T-helper 2 cell treated with Interferon-gamma antibody and Interleukin-4, amounts not matched to agents 5 μg/mL and 100 μg/mL, for 36 hours (primary cell): ENCODE results near the gene NCK2.

Experiments
- DNase-seq: peaks from one replicate; pipeline ENCODE4 v3.0.0; 2021; ENCODE audit warnings: low spot score
- H3K27ac Mint-ChIP-seq: one replicate; pipeline ENCODE4 v1.8.0; 2021; ENCODE audit warnings: mild to moderate bottlenecking, mixed read lengths
- H3K27me3 Mint-ChIP-seq: one replicate; pipeline ENCODE4 v1.8.0; 2021; ENCODE audit warnings: low read depth, mixed read lengths
- H3K36me3 Mint-ChIP-seq: one replicate; pipeline ENCODE4 v1.8.0; 2021; ENCODE audit warnings: low read depth, mixed read lengths
- H3K4me1 Mint-ChIP-seq: one replicate; pipeline ENCODE4 v1.8.0; 2021; ENCODE audit warnings: low read depth, mixed read lengths
- H3K4me3 Mint-ChIP-seq: one replicate; pipeline ENCODE4 v1.8.0; 2022; ENCODE audit warnings: mild to moderate bottlenecking, moderate library complexity, mixed read lengths
- H3K9me3 Mint-ChIP-seq: one replicate; pipeline ENCODE4 v1.8.0; 2021; ENCODE audit warnings: mixed read lengths

Gene NCK2

GRCh38 chr2:105790461-105791149 lies 45.9 kb downstream of the NCK2 start:
- peaks cover 86% of the 10 kb centered on the region for H3K4me1 Mint-ChIP-seq
- no peaks in the 10 kb centered on the region for H3K9me3 Mint-ChIP-seq
- H3K36me3 Mint-ChIP-seq: peaks cover 32% of the 10 kb centered on the region
- H3K27ac Mint-ChIP-seq: peak overlapping the region; percentile 88
- no peaks in the 10 kb centered on the region for H3K27me3 Mint-ChIP-seq
- H3K4me3 Mint-ChIP-seq: peak overlapping the region; percentile 80
- no peak for DNase-seq

GRCh38 chr2:105791229-105791628 lies 46.5 kb downstream of the NCK2 start:
- DNase-seq: no peak
- H3K27ac Mint-ChIP-seq: peak overlapping the region; percentile 88
- peaks cover 88% of the 10 kb centered on the region for H3K4me1 Mint-ChIP-seq
- no peaks in the 10 kb centered on the region for H3K9me3 Mint-ChIP-seq
- no peaks in the 10 kb centered on the region for H3K27me3 Mint-ChIP-seq
- peak overlapping the region; percentile 80 for H3K4me3 Mint-ChIP-seq
- H3K36me3 Mint-ChIP-seq: peaks cover 31% of the 10 kb centered on the region

GRCh38 chr2:105792561-105792960 lies 47.8 kb downstream of the NCK2 start:
- H3K27me3 Mint-ChIP-seq: no peaks in the 10 kb centered on the region
- peaks cover 31% of the 10 kb centered on the region for H3K36me3 Mint-ChIP-seq
- no peak overlapping the region for H3K4me3 Mint-ChIP-seq
- no peak for DNase-seq
- peaks cover 86% of the 10 kb centered on the region for H3K4me1 Mint-ChIP-seq
- H3K27ac Mint-ChIP-seq: peak overlapping the region; percentile 64
- no peaks in the 10 kb centered on the region for H3K9me3 Mint-ChIP-seq

- no peaks in the 10 kb centered on the region for H3K9me3 Mint-ChIP-seq
- peaks cover 85% of the 10 kb centered on the region for H3K4me1 Mint-ChIP-seq
- no peak for DNase-seq
- peak overlapping the region; percentile 64 for H3K27ac Mint-ChIP-seq
- peaks cover 31% of the 10 kb centered on the region for H3K36me3 Mint-ChIP-seq
- H3K27me3 Mint-ChIP-seq: no peaks in the 10 kb centered on the region
- peak overlapping the region; percentile 37 for H3K4me3 Mint-ChIP-seq
Measured at GRCh38 chr2:105793196-105793975, 48.7 kb downstream of the NCK2 start.

- DNase-seq: no peak
- Mint-ChIP-seq H3K4me1 (peaks cover 86% of the 10 kb centered on the region), H3K27ac (peak overlapping the region; percentile 99), H3K9me3 (no peaks in the 10 kb centered on the region), H3K36me3 (peaks cover 29% of the 10 kb centered on the region), H3K4me3 (peak overlapping the region; percentile 87), H3K27me3 (no peaks in the 10 kb centered on the region)
Measured at GRCh38 chr2:105794926-105795574, 50.3 kb downstream of the NCK2 start.

- H3K9me3 Mint-ChIP-seq: no peaks in the 10 kb centered on the region
- DNase-seq: peak; percentile 47
- H3K4me3 Mint-ChIP-seq: peak overlapping the region; percentile 87
- H3K4me1 Mint-ChIP-seq: peaks cover 86% of the 10 kb centered on the region
- H3K27me3 Mint-ChIP-seq: no peaks in the 10 kb centered on the region
- peaks cover 33% of the 10 kb centered on the region for H3K36me3 Mint-ChIP-seq
- H3K27ac Mint-ChIP-seq: peak overlapping the region; percentile 99
Measured at GRCh38 chr2:105795575-105795934, 50.8 kb downstream of the NCK2 start.

- Mint-ChIP-seq H3K4me1 (peaks cover 86% of the 10 kb centered on the region), H3K36me3 (peaks cover 31% of the 10 kb centered on the region), H3K9me3 (no peaks in the 10 kb centered on the region), H3K4me3 (peak overlapping the region; percentile 87), H3K27me3 (no peaks in the 10 kb centered on the region), H3K27ac (peak overlapping the region; percentile 99)
- peak; percentile 61 for DNase-seq
Measured at GRCh38 chr2:105796131-105796638, 51.5 kb downstream of the NCK2 start.

- no peaks in the 10 kb centered on the region for H3K27me3 Mint-ChIP-seq
- H3K27ac Mint-ChIP-seq: peak overlapping the region; percentile 99
- peaks cover 31% of the 10 kb centered on the region for H3K36me3 Mint-ChIP-seq
- DNase-seq: no peak
- no peaks in the 10 kb centered on the region for H3K9me3 Mint-ChIP-seq
- peaks cover 86% of the 10 kb centered on the region for H3K4me1 Mint-ChIP-seq
- H3K4me3 Mint-ChIP-seq: peak overlapping the region; percentile 87
Measured at GRCh38 chr2:105796791-105797190, 52.1 kb downstream of the NCK2 start.

GRCh38 chr2:105797298-105797819 lies 52.6 kb downstream of the NCK2 start:
- Mint-ChIP-seq H3K4me3 (peak overlapping the region; percentile 87), H3K9me3 (no peaks in the 10 kb centered on the region), H3K27ac (peak overlapping the region; percentile 99), H3K36me3 (peaks cover 32% of the 10 kb centered on the region), H3K27me3 (no peaks in the 10 kb centered on the region), H3K4me1 (peaks cover 87% of the 10 kb centered on the region)
- DNase-seq: peak; percentile 46

GRCh38 chr2:105798595-105798994 lies 53.9 kb downstream of the NCK2 start:
- peak; percentile 51 for DNase-seq
- Mint-ChIP-seq H3K4me3 (peak overlapping the region; percentile 87), H3K36me3 (peaks cover 30% of the 10 kb centered on the region), H3K27ac (peak overlapping the region; percentile 99), H3K27me3 (no peaks in the 10 kb centered on the region), H3K4me1 (peaks cover 86% of the 10 kb centered on the region), H3K9me3 (no peaks in the 10 kb centered on the region)

GRCh38 chr2:105800036-105800713 lies 55.5 kb downstream of the NCK2 start:
- H3K4me3 Mint-ChIP-seq: peak overlapping the region; percentile 71
- H3K27ac Mint-ChIP-seq: peak overlapping the region; percentile 93
- peaks cover 95% of the 10 kb centered on the region for H3K4me1 Mint-ChIP-seq
- no peaks in the 10 kb centered on the region for H3K9me3 Mint-ChIP-seq
- peaks cover 35% of the 10 kb centered on the region for H3K36me3 Mint-ChIP-seq
- no peaks in the 10 kb centered on the region for H3K27me3 Mint-ChIP-seq
- DNase-seq: no peak

- Mint-ChIP-seq H3K27me3 (no peaks in the 10 kb centered on the region), H3K4me1 (peaks cover 89% of the 10 kb centered on the region), H3K4me3 (peak overlapping the region; percentile 71), H3K27ac (peak overlapping the region; percentile 93), H3K9me3 (no peaks in the 10 kb centered on the region), H3K36me3 (peaks cover 40% of the 10 kb centered on the region)
- DNase-seq: no peak
Measured at GRCh38 chr2:105800953-105801635, 56.4 kb downstream of the NCK2 start.

- peaks cover 40% of the 10 kb centered on the region for H3K36me3 Mint-ChIP-seq
- peaks cover 81% of the 10 kb centered on the region for H3K4me1 Mint-ChIP-seq
- H3K4me3 Mint-ChIP-seq: peak overlapping the region; percentile 64
- no peaks in the 10 kb centered on the region for H3K27me3 Mint-ChIP-seq
- no peaks in the 10 kb centered on the region for H3K9me3 Mint-ChIP-seq
- no peak for DNase-seq
- peak overlapping the region; percentile 83 for H3K27ac Mint-ChIP-seq
Measured at GRCh38 chr2:105801961-105802360, 57.2 kb downstream of the NCK2 start.
